Measurements from ENCODE around the gene LUZP1.
A peak's percentile ranks its signal among the peaks of the same experiment; 100 is the strongest.

Gene LUZP1

GRCh38 chr1:23215751-23216449, 47.2 kb upstream of the LUZP1 start:
- Histone ChIP-seq H3K4me3 (ENCODE audit: low read depth, low read length) (no peak overlapping the region), H3K4me1 (ENCODE audit: control insufficient read depth, insufficient read depth, low read length) (no peaks in the 10 kb centered on the region), H3K36me3 (ENCODE audit: control insufficient read depth in 2 of 2, insufficient read depth in 1 of 2, low read length in 2 of 2) (no peaks in the 10 kb centered on the region), H3K9me3 (ENCODE audit: control insufficient read depth, insufficient read depth, low read depth, low read length) (no peaks in the 10 kb centered on the region), H3K27ac (ENCODE audit: extremely low read depth, low read depth, low read length) (no peak overlapping the region)
- CTCF ChIA-PET = interaction anchor here (0.6 to 2.0 kb wide), 21 partner anchors 9 to 317 kb away, joined by 3 to 13 read pairs (median 4); no protein-coding TSS in a partner anchor
- TF ChIP-seq ZNF211 (tag by site-specific recombination; IDR thresholded peaks at IDR 0.05; ENCODE audit: low read depth) (no peak), ZFHX2 (tag by site-specific recombination; conservative IDR thresholded peaks at IDR 0.05) (peak; percentile 52), SP2 (tag by site-specific recombination; IDR thresholded peaks at IDR 0.05) (0 out of 2 replicates have a peak, but pooled peaks have one; percentile 15)
- POLR2A ChIA-PET = no interaction called here

- H3K27ac ChIP-seq (ENCODE audit: extremely low read depth, low read depth, low read length) = no peak overlapping the region
- H3K36me3 ChIP-seq (ENCODE audit: control insufficient read depth in 2 of 2, insufficient read depth in 1 of 2, low read length in 2 of 2) = no peaks in the 10 kb centered on the region
- TF ChIP-seq YY1 (tag by site-specific recombination; IDR thresholded peaks at IDR 0.05) (no peak), RBAK (tag by site-specific recombination; IDR thresholded peaks at IDR 0.05) (no peak)
- H3K4me1 ChIP-seq (ENCODE audit: control insufficient read depth, insufficient read depth, low read length) = no peaks in the 10 kb centered on the region
- ChIA-PET CTCF (interaction anchor here (1.3 to 1.4 kb wide), 3 partner anchors 21 to 49 kb away, joined by 4 to 7 read pairs (median 7); no protein-coding TSS in a partner anchor), POLR2A (no interaction called here)
- no peak overlapping the region for H3K4me3 ChIP-seq (ENCODE audit: low read depth, low read length)
- H3K9me3 ChIP-seq (ENCODE audit: control insufficient read depth, insufficient read depth, low read depth, low read length) = no peaks in the 10 kb centered on the region
Measured at GRCh38 chr1:23215291-23215690, 46.6 kb upstream of the LUZP1 start.

- no peak overlapping the region for H3K27ac ChIP-seq (ENCODE audit: extremely low read depth, low read depth, low read length)
- H3K9me3 ChIP-seq (ENCODE audit: control insufficient read depth, insufficient read depth, low read depth, low read length) = no peaks in the 10 kb centered on the region
- H3K4me3 ChIP-seq (ENCODE audit: low read depth, low read length) = no peak overlapping the region
- H3K36me3 ChIP-seq (ENCODE audit: control insufficient read depth in 2 of 2, insufficient read depth in 1 of 2, low read length in 2 of 2) = no peaks in the 10 kb centered on the region
- H3K4me1 ChIP-seq (ENCODE audit: control insufficient read depth, insufficient read depth, low read length) = no peaks in the 10 kb centered on the region
- ChIA-PET CTCF (interaction anchor here (2.2 kb wide), 1 partner anchor 30 kb away, joined by 7 read pairs; no protein-coding TSS in a partner anchor), POLR2A (interaction anchor here (0.6 kb wide), 1 partner anchor 52 kb away, joined by 3 read pairs; no protein-coding TSS in a partner anchor)
- TF ChIP-seq ZNF660 (tag by site-specific recombination; IDR thresholded peaks at IDR 0.05) (peak; percentile 39; the same call in 1 of the 2 replicates), ZNF214 (tag by site-specific recombination; IDR thresholded peaks at IDR 0.05; ENCODE audit: borderline replicate concordance) (no peak), ZNF623 (tag by site-specific recombination; IDR thresholded peaks at IDR 0.05) (no peak), ZNF596 (tag by site-specific recombination; IDR thresholded peaks at IDR 0.05) (no peak), ZNF266 (tag by site-specific recombination; IDR thresholded peaks at IDR 0.05; ENCODE audit: low read depth) (no peak), ZSCAN18 (tag by site-specific recombination; IDR thresholded peaks at IDR 0.05) (no peak), ZNF354C (tag by site-specific recombination; IDR thresholded peaks at IDR 0.05; ENCODE audit: borderline replicate concordance, low read depth) (no peak), ELK4 (IDR thresholded peaks at IDR 0.05; ENCODE audit: borderline replicate concordance, low read depth, low read length) (no peak), ZNF394 (tag by site-specific recombination; IDR thresholded peaks at IDR 0.05; ENCODE audit: borderline replicate concordance) (peak; percentile 12; the same call in 1 of the 2 replicates), ZBTB11 (tag by site-specific recombination; conservative IDR thresholded peaks at IDR 0.05; ENCODE audit: low read depth) (no peak), ZNF792 (tag by site-specific recombination; IDR thresholded peaks at IDR 0.05) (no peak), ZNF175 (tag by site-specific recombination; IDR thresholded peaks at IDR 0.05) (no peak), BCL6B (tag by site-specific recombination; IDR thresholded peaks at IDR 0.05) (no peak), ZNF658 (tag by site-specific recombination; IDR thresholded peaks at IDR 0.05) (no peak), ZNF488 (tag by site-specific recombination; IDR thresholded peaks at IDR 0.05) (no peak), KLF17 (tag by site-specific recombination; IDR thresholded peaks at IDR 0.05) (0 out of 2 replicates have a peak, but pooled peaks have one; percentile 36)
Measured at GRCh38 chr1:23214640-23215039, 46.0 kb upstream of the LUZP1 start.
